ENCODE data around the gene AURKAIP1. TPM values are rescaled to one million over a fixed set of nuclear protein-coding genes. Genes with fewer than 3 reads are reported as not detected.

AURKAIP1 gene
- total and polyA plus RNA-seq, 9 of the 15 experiments (the other 6 are each of a cell fraction or from before 2014, with no cell fraction given), result 7.8 to 478 (median 92.0) TPM

DNA sequence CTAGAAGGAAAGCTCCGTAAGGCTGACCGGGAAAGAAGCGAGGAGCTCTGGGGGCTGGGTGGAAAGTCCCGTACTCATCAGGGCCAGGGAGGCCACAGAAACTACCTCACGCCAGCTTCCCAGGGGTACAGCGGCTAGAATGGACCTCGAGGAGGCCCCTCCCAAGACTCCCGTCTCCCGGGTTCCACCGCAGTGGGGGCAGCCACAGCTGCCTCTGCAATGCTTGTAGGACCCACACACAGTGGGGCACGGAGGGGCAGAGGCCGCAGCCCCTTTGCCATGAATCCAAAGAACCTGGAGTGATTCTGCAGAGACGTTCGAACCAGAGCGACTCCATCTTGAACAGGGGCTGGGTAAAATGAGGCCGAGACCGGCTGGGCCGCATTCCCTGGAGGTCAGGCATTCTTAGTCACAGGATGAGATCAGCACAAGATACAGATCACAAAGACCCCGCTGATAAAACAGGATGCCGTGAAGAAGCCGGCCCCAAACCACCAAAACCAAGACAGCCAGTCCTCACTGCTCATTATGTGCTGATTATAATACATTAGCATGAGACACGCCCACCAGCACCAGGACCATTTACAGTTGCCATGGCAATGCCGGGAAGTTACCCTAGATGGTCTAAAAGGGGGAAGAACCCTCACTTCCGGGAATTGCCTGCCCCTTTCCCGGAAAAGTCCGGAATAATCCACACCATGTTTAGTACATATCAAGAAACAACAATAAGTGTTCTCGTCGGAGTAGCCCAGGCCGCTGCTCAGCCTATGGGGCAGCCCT is 47.6 kb upstream of the AURKAIP1 start (continued):
- TF ChIP-seq, protein P1, sequence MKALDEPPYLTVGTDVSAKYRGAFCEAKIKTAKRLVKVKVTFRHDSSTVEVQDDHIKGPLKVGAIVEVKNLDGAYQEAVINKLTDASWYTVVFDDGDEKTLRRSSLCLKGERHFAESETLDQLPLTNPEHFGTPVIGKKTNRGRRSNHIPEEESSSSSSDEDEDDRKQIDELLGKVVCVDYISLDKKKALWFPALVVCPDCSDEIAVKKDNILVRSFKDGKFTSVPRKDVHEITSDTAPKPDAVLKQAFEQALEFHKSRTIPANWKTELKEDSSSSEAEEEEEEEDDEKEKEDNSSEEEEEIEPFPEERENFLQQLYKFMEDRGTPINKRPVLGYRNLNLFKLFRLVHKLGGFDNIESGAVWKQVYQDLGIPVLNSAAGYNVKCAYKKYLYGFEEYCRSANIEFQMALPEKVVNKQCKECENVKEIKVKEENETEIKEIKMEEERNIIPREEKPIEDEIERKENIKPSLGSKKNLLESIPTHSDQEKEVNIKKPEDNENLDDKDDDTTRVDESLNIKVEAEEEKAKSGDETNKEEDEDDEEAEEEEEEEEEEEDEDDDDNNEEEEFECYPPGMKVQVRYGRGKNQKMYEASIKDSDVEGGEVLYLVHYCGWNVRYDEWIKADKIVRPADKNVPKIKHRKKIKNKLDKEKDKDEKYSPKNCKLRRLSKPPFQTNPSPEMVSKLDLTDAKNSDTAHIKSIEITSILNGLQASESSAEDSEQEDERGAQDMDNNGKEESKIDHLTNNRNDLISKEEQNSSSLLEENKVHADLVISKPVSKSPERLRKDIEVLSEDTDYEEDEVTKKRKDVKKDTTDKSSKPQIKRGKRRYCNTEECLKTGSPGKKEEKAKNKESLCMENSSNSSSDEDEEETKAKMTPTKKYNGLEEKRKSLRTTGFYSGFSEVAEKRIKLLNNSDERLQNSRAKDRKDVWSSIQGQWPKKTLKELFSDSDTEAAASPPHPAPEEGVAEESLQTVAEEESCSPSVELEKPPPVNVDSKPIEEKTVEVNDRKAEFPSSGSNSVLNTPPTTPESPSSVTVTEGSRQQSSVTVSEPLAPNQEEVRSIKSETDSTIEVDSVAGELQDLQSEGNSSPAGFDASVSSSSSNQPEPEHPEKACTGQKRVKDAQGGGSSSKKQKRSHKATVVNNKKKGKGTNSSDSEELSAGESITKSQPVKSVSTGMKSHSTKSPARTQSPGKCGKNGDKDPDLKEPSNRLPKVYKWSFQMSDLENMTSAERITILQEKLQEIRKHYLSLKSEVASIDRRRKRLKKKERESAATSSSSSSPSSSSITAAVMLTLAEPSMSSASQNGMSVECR (CRISPR knock-in tag; IDR thresholded peaks at IDR 0.05), result no peak
- TF ChIP-seq EHMT2 (IDR thresholded peaks at IDR 0.05), result no peak
- no peak for TF ChIP-seq FOXA1 (IDR thresholded peaks at IDR 0.05; ENCODE audit: borderline replicate concordance)
- TF ChIP-seq HDAC8 (tag; IDR thresholded peaks at IDR 0.05), result peak; percentile 98
- no peak for TF ChIP-seq IFI16 (CRISPR knock-in tag; IDR thresholded peaks at IDR 0.05)
- no peak for TF ChIP-seq DPF2 (IDR thresholded peaks at IDR 0.05)
- 0 out of 2 replicates have a peak, but pooled peaks have one; percentile 44 for TF ChIP-seq ZNF347 (CRISPR knock-in tag; IDR thresholded peaks at IDR 0.05; ENCODE audit: low read depth)
- TF ChIP-seq, protein P2, sequence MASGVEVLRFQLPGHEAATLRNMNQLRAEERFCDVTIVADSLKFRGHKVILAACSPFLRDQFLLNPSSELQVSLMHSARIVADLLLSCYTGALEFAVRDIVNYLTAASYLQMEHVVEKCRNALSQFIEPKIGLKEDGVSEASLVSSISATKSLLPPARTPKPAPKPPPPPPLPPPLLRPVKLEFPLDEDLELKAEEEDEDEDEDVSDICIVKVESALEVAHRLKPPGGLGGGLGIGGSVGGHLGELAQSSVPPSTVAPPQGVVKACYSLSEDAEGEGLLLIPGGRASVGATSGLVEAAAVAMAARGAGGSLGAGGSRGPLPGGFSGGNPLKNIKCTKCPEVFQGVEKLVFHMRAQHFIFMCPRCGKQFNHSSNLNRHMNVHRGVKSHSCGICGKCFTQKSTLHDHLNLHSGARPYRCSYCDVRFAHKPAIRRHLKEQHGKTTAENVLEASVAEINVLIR (CRISPR knock-in tag; IDR thresholded peaks at IDR 0.05), result peak; percentile 74
- TF ChIP-seq ZBTB7A (IDR thresholded peaks at IDR 0.05; ENCODE audit: borderline replicate concordance, control insufficient read depth, low read depth, low read length), result no peak
- TF ChIP-seq, protein P3, sequence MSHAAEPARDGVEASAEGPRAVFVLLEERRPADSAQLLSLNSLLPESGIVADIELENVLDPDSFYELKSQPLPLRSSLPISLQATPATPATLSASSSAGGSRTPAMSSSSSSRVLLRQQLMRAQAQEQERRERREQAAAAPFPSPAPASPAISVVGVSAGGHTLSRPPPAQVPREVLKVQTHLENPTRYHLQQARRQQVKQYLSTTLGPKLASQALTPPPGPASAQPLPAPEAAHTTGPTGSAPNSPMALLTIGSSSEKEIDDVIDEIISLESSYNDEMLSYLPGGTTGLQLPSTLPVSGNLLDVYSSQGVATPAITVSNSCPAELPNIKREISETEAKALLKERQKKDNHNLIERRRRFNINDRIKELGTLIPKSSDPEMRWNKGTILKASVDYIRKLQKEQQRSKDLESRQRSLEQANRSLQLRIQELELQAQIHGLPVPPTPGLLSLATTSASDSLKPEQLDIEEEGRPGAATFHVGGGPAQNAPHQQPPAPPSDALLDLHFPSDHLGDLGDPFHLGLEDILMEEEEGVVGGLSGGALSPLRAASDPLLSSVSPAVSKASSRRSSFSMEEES (CRISPR knock-in tag; IDR thresholded peaks at IDR 0.05), result no peak
- no peak for TF ChIP-seq GABPB1 (CRISPR knock-in tag; IDR thresholded peaks at IDR 0.05)
- no peak for TF ChIP-seq RBM34 (IDR thresholded peaks at IDR 0.05; ENCODE audit: borderline replicate concordance, insufficient read depth, low read length)
- TF ChIP-seq ZNF143 (CRISPR knock-in tag; IDR thresholded peaks at IDR 0.05), result no peak
- TF ChIP-seq GABPA (tag; conservative IDR thresholded peaks at IDR 0.05; ENCODE audit: low read depth), result no peak; the same call in 1 of the 2 replicates
- TF ChIP-seq ZNF668 (CRISPR knock-in tag; IDR thresholded peaks at IDR 0.05), result peak; percentile 49; the same call in 1 of the 2 replicates
- no peak for TF ChIP-seq CHCHD3 (CRISPR knock-in tag; IDR thresholded peaks at IDR 0.05)
- TF ChIP-seq HNRNPUL1 (IDR thresholded peaks at IDR 0.05; ENCODE audit: low read length), result no peak
- no peak for TF ChIP-seq NELFE (IDR thresholded peaks at IDR 0.05; ENCODE audit: insufficient read depth, insufficient read length)
- TF ChIP-seq GATAD2B (IDR thresholded peaks at IDR 0.05; ENCODE audit: borderline replicate concordance), result no peak

Data from K562 (cell line).